Right renal cortex interstitium (tissue), 3 donors: ENCODE data around the gene RALGPS1. TPM values are rescaled to one million over a fixed set of nuclear protein-coding genes. Genes with fewer than 3 reads are reported as not detected.

Experiments
- DNase-seq, 3 donors: peaks; one replicate each; pipeline ENCODE4 v3.0.0-alpha.2; 2013; ENCODE audit warnings: low read depth in 3 of 3, low spot score in 2 of 3
- polyA plus RNA-seq, 3 donors: library from polyadenylated mRNA; unstranded; fragments of 120-200 nt; gene quantifications; one replicate each; pipeline ENCODE4 v1.2.1, GENCODE V29; 2013; ENCODE audit not compliant: insufficient read length in 3 of 3

RALGPS1 gene
- polyA plus RNA-seq, 3 donors: 20.2 to 21.0 (median 20.6) TPM

DNA sequence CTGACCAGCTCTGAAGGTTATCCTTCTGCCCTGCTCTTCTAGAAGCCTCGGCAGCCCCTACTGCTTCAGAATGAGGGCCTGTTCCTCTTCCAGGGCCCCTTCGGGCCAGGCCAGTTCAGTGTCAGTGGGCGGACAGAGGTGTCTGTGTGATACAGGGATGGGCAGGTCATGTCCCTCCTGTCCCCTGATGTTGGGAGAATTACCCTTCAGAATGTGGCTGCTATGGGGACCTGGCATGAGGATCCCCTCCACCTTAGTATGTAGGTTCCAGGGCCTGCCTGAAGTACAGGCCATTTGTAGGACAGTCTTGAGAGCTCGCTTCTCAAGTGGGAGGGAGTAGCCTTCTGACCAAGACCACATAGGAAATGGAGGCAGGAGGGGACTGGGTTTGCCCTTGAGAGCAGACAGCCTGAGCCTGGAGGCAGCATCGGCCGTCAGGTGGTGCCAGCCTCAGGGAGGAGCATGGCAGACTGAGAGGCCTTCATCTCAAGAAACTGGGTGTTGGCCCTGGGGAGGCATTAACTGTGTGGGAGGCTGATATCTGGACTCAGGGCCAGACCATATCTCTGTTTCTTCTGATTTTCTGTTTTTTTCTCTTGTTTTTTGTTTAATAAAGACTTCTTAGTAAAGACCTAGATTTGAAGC is 175.9 kb downstream of the RALGPS1 start:
- DNase-seq: no peak

DNA sequence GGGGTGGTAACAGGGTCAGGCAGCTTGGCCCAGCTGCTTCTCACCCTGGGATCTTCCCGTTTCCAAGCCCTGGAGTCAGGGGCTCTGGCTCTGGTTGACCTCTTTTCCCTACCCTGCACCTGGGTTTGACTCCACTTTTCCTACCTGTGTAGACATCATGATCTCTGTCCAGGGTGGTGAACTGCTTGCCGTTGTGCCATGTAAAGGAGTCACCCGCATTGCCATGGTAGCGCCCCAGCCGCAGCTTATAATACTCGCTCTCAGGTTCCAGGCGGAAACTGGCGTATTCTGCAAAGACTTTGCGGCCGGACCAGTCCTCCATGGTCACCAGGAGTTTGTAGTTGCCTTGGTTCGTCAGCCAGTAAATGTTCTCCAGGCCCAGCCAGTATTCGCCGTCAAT is 176.9 kb downstream of the RALGPS1 start:
- no peak for DNase-seq

DNA sequence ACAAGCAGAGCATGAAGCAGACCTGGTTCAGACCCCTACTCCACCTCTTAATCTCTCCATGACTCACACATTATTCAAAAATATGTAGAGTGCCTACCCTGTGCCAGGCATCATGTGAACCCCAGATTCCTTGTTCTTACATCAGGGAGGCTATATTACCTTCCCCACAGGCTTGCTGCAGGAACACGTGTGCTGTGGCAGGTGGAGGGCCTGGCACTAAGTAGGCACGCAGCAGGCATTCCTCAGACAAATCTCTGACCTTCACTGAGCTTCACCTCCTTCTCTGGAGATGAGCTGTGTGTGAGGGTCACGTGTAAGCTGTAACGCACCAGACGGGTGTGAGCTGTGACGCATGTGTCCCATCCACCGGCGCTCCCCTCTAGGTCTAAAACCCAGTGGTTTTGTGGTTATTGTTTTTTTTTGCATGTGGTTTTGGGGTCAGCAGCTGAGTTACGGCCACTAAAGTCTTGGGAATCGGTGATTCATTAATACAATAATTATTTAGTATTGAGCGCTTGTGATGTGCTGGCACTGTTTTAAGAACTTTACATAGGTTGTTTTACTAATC is 177.5 kb downstream of the RALGPS1 start:
- no peak for DNase-seq

DNA sequence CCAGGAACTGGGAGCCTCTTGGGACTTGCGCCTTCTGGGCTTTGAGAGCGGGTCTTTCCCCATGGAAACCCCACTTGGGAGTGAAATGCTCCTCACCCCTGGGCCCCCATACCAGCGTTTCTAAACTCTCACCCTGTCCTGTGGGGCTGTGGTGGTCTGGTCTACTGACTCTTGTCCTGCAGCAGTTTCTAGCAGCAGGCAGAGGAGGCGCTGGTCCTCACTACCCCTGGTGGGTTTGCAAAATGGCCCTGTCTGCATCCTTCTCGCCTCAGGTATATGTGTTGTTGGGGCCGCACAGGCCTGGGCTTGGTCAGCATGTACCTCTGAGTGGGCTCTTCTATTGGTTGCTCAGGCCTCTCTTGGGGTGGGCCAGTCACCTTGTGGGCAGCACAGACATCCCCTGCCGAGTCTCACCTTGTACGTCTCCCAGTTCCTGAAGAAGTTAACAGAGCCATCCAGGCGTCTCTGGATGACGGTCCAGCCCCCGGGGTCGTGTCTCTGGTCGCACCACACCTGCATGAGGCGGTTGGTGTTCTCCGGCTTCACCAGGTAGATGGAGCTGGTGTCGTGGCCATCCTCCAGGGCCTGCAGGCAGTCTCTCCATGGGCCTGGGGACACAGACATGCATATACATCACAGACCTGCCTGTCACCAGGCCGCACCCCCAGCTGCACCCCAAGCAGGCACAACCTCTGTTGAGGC is 178.9 kb downstream of the RALGPS1 start:
- no peak for DNase-seq

DNA sequence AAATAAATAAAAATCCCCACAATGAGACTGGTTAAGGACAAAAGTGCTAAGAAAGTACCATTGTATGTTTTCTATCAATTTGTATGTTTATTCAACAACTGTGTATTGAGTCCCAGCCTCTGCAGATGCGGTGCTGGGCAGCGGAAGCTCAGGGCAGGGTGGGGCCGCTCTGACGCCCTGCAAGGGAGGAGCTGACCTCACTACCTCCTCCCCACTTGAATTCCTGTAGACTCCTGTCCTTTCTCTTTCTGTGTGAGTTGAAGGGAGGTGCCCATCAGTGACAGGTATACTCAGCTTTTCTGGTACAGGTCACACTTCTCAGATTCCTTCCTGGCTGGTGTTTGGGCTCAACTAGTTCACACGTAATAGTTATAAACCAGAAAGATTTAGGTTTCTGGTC is 180.8 kb downstream of the RALGPS1 start:
- DNase-seq: no peak

DNA sequence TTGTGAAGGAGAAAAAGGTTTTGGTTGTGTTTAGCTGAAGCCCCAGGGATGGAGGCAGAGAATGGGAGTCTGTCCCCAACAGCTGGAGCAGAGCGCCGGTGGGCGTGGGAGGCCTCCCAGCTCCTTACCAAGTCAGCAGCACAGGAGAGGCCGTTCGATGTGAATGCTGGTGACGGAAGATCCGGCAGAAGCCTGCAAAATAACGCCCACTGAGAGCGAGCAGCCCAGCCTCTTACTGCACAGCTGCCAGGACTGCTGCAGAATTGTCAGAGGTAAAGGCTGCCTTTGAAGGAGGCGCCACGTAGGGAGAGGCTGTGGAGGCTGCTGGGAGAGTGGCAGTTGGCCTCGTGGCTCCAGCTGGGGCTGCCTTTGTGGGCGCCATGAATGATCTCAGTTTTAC is 181.6 kb downstream of the RALGPS1 start:
- DNase-seq: no peak

DNA sequence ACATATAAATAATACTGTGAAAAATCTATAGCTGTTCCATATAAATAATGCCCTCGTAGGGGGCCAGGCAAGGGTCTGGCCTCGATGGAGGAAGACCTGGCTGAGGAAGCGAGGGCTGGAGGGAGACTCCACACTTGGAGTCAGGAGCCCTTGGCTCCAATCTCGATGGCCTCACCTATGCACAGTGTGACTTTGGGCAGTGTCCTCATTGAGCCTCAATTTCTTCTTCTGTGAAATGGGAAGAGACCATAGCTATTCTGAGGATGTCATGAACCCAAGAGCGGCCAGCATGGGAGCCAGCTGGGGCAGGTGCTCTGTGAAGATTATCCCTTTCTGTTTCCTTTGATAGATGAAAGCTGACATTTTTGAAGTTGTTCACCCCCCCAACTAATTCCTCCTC is 183.1 kb downstream of the RALGPS1 start:
- DNase-seq: no peak

DNA sequence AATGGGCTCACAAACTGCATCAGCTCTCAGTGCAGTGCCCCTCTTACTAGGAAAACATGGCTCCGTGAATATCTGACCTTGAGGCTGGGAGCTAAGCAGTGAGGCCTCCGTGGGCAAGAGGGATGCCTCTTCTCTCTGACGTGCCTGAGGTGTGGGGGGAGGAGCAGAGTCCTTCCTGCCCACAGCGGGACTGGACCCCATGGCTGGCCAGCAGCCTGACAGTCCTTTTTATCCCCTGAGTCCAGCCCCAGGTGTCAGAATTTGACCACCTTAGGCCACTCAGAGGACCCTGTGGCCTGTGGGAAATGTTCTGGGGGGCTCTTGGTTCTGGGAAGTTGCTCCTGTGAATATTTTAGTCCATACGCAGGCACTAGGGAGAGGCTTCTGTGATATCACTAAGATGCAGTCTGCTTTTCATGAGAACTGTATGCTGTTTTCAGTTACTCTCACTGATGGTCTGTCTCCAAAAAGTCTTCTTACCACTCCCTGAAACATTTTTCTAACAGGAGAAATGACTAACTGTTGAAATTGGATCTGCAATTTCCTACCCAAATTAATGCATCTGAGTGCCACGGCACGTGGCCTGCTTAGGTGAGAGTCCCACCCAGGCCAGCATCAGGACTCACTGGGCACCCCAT is 184.5 kb downstream of the RALGPS1 start:
- no peak for DNase-seq

DNA sequence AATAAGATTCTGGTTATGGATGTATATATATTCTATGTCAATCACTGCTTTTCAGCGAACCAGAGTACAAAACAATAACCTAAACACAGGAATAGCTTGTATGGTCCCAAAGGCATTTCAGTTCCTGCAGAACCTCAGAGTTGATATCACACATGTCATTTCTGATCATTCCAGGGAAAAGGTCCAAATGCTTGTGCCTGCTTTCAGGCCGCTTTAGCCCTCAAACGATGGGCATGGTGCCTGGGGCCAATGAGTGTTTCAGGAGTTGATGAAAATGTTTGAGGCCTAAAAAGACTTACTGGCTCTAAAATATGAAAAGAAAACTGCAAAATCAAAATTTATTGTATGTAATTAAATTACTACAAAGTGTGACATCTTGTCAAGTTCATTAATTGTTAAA is 185.1 kb downstream of the RALGPS1 start:
- no peak for DNase-seq

DNA sequence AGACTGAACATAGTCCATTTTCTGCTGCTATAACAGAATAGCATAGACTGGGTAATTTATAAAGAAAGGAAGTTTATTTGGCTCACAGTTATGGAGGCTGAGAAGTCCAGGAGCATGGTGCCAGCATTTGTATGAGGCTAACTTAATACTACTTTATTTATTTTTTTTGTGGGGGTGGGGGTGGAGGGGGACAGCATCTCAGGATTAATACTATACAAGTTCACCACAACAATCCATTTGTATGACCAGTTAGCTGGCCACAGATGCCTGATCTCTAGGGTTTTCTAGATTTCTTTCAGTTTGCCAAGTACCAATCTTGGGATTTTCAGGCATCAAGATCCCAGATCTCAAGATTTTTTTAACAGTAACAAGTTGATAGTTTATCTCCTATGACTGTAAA is 187.6 kb downstream of the RALGPS1 start:
- no peak for DNase-seq

DNA sequence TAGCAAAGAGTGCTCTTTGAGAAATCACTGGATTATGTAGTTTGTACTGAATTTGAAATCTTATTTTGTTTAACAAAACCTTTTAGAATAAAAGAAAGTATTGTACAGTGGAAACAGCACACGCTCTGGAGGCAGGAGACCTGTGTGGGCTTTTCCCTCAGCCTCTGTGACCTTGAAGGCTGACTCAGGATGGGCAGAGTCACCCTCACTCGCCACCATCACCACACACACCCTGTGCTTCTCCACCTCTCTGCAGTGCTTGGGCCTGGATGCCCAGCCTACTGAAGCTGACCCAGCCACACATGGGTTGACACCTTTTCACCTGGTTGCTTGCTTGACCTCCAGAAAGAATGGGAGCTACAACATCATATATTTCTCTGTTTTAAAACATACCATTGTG is 188.2 kb downstream of the RALGPS1 start:
- DNase-seq: no peak

DNA sequence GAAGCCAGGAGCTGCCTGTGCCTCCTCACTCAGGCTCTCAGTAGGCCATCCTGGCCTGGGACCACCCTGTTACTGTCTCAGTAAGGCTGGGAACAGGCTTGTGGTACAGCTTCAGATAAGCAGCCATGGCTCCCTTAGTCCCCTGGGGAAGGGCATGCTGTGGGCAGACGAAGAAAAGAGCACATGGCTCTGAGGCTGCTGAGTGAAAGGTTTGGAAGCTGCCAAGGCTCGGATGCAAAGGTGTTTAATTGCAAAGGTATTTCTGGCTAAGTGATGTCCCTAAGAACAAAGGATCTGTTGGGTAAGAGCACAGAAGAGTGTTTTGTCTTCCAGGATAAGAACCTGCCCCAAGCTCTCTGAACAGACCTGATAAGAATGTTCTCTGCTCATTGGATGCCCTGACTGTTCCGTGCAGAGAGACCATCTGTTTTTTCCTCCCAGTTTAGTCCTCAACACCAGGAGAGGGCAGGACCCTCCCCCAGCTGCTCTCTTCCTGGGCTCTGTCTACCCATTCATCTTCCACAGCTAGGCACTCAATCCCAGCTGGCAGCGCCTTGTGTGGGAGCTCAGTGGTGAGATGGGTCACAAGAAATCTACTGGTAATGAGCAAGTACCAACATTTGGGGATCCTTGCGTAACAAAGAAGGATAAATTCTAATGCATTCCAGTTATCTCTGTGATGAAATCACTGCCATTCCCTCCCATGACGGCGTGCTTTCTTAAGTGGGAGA is 190.2 kb downstream of the RALGPS1 start:
- no peak for DNase-seq

DNA sequence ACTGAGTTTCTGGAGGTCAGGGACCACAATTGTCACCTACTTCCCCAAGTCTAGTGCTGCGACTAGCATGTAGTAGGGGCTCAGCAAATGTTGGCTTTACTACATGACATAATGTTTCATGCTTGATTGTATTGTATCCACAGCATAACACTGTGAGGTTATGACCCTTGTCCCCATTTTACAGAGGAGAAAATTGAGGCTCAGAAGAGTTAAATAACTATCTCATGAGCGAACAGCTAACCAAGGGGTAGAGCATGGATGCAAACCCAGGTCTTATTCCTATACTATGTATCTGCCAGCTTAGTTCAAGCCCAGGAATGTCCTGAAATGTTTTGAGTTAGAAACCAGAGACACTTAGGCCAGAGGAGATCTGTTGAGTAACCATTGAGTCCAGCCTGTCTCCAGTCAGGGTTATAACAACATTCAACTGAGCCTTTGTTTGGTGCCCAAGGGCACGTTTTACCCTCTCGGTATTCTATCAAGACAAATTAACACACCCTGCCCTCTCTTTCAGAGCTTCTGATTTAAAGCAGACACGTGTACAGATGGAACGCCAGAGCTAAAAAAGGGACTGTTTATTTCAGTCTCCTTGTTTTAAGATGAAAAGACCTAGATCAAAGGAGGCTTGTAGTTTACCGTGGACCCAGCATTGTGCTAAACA is 191.4 kb downstream of the RALGPS1 start:
- no peak for DNase-seq

DNA sequence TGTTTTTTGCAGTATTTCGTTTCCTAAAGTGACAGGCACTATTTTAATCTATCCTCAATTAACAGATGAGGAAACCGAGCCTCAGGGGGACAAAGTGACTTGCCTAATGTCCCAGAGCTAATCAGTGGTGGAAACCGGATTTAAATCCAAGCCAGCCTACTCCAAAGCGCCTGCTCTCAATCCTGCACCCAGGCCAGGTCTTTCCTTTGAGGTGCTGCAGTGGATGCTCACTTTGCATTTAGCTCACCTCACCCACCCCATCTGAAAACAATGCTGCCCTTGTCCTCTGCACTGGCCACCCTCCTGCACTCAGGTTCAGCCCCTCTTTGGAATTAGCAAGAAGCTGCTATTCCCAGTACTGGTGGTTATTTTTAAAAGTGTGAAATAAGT is 191.9 kb downstream of the RALGPS1 start:
- no peak for DNase-seq

DNA sequence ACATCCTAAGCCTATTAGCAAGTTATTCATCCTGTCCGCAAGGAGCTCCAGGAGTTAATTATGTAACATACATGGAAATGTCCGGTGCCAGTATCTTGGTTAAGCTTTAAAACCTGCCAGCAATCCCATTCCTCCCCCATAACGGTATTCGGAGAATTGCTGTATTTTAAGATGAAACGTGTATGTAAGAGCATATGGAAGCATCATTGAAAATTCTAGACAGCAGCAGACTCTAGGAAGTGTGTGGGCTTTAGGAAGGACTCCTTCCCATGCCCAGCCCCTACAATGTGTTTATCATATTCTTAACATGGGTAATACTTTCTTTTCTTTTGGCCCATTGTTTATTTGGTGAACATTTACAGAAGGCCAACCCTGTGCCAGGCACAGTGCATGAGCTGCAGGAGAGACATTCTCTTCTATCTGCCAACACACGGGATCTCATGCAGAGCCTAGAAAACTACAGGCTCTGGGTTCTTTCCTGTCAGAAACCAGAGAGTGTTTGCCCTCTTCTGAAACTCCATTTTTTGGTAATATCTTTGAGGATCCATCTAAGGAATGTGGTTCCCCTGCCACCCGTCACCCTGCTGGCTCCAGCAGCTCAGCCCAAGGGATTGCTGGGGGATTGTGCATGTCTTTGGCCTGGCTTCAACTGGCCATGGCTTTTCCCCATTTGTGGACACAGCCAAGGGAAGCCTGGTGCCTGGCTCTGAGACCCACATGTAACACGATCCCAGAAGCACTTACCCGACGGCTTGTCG is 192.8 kb downstream of the RALGPS1 start:
- DNase-seq: no peak

DNA sequence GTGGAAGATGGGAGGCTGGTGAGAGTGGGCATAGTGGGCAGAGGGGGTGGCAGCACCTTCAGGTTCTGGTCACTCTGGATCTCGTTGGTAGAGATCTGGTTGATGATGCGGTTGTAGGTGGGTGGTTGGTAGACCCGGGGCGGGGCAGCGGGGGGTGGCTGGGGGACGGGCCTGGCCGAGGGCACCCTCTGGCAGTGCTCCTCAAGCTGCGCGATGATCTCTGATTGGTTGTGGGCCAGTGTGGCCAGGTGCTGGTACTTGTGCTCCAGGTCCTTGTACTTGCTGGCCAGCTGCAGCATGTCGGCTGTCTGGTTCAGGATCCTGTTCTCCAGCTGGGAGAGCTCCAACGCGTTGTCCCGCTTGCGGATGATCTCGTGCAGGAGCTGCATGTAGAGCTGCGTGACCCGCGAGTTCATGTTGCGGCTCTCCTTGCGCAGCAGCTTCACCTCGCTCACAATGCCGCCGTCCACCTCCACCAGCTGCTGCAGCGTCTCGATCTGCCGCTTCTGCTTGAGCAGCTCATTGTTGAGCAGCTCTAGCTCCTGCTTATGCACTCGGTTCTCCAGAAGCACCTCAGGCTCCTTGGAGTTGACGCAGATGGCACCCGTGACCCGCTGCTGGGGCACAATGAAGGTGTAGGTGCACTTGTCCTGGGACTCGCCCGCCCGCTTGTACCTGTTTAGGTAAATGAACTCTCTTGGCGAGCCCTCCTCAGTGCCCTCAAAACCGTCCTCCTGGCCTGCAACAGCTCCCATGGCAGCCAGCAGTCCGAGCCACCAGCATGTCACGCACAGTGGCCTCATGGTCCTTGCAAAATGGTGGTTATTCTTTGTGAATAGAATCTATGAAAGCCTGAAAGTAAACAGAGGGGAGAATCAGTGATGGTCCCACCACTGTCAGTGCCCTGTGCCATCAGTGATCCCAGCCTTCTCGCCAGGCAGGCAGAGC is 193.6 kb downstream of the RALGPS1 start:
- DNase-seq: no peak

DNA sequence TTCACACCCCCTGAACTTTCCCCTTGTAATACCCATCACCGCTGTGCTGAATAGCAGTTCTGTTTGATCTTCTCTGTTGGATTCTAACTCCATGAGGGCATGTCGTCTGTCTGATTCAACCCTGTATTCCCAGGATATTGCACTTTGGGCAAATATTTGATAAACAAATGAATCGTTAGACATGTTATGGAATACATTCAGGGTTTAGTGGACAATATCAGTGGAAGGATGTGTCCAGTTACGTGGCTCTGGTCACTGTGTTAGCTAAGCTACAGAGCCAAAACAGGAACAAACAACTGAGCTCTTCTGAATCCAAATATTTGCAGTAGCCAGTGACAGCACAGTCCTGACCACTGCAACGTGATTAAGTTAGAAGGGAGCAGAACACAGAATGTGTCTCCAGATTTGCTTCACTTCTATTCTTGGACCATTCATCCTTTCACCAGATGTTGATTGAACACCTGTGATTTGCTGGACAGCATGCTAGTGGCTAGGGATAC is 194.7 kb downstream of the RALGPS1 start:
- no peak for DNase-seq

DNA sequence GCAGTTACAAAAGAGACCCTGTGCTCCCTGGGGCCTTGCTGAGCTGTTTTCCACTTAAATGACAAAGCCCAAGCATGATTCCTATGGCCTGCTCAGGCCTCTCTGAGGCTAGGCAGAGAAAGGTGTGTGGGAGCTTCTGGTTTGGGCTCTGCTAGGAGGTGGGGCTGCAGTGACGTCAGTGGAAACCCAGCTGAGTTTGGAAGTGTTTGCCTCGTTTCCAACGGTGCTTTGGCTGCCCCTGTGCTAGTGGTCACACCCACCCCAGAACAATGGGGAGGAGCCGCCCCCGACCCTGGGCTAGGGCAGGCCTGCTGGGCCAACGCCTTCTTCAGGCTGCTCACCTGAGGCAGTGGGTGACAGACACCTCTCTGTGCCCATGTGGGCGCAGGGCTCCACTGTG is 197.5 kb downstream of the RALGPS1 start:
- DNase-seq: no peak

DNA sequence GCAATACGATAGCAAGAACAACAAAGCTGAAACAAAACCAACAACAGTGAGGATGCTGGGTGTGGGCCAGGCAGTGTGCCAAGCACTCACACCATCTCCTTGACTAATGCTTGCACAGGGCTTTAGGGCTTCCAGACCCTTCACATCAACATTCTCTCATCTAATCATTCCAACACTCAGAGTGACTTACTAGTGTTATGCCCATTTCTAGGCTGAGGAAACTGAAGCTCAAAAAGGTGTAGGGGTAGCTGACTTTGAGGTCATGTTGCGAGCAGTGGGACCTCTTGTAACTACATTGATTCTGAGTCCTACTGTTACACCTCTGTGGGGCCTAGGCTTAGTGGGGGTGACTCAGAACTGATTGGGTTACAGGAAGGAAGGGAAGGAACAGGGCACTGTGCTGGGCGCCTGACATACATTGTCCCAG is 198.2 kb downstream of the RALGPS1 start:
- DNase-seq: no peak
